Inflammatory macrophage (primary cell): Measurements from ENCODE around the gene ZNF107.
"Not testable (repeated sequence)": the region's sequence is repeated elsewhere in the genome, so short reads cannot be mapped to it uniquely, and the experiment has no call there.

Source experiments
- DNase-seq, 2 donors: peaks; one replicate each; pipeline ENCODE4 v3.0.0-alpha.2; 2020 to 2022

Gene ZNF107

DNA sequence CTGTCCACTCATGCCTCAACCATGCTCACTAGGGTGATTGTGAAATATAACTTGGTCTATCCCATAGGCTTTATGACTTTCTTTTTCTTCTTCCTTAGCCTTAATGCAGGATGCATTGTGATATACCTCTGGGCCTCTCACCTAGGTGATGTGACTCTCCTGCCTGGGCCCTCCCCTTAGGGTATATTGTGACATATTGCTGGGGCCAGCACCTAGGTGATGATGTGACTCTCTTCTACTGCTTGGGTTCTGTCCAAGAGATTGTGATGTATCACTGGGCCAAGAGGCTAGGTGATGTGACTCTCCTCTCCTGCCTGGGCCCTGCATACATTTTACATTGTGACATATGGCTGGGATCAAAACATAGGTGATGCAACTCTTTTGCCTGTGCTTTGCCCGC is 14.7 kb upstream of the ZNF107 start:
- DNase-seq = no peak

DNA sequence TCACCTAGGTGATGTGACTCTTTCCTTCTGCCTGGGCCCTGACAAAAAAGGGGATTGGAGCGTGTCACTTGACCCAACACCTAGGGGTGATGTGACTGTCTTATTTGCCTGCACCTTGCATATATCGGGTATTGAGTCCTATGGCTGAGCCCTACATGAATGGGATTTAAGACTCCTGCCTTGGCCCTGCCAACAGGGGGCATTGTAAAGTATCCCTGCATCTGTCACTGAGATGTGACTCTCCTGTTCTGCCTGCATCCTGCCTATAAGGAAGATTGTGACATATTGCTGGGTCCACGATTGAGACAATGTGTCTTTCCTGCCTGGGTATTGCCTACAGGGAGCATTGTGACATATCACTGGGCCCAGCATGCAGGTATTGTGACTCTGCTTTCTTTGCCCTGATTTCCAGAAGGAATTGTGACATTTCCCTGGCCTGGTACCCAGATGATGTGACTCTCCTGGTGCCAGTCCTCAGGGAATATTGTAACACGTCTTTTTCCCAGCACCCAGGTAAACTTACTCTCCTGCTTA is 14.2 kb upstream of the ZNF107 start:
- DNase-seq = no peak

DNA sequence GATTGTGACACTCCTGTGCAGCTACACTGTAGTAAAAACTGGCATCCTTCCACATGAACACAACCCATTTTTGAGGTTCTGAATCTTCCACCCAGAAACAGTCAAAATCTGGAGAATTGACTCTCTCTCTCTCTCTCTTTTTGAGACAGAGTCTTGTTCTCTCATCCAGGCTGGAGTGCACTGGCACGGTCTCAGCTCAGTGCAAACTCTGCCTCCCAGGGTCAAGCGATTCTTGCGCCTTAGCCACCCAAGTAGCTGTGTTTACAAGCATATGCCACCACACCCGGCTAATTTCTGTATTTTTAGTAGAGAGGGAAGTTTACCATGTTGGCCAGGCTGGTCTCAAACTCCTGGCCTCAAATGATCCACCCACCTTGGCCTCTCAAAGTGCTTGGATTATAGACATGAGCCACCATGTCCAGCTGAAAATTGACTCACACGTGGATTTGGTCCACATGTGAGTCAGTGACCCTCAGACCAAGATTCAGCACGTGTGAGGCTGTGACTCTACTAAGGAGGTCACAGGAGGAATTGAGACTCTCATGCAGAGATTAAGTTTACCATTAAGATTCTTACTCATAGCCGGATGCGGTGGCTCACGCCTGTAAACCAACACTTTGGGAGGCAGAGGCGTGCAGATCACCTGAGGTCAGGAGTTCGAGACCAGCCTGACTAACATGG is 12.1 kb upstream of the ZNF107 start:
- DNase-seq = no peak

DNA sequence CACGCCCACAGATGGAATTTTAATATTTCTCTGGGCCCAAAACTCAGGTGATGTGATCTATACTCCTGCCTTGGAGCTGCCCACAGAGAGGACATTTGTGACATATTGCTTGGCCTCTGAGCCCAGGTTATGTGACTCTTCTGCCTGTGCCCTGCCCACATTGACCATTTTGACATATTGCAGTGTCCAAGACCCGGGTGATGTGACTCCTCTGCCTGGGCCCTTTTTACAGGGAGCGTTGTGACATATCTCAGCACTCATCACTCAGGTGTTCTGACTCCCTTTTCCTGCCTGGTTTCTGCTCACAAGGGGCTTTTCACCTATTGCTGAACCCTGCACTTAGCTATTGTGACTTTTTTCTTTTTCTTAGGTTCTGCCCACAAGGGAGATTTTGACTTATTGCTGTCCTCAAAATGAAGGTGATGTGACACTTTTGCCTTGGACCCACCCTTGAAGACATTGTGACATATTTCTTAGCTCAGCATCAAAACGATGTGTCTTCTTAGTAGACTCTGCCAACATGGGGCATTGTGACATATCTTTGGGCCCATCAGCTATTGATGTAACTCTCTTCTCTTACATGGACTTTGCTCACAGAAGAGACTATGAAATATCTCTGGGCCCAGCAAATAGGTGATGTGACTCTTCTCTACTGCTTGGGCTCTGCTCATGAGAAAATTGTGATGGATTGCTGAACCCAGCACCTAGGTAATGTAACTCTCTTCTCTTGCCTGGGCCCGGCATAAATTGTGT is 11.0 kb upstream of the ZNF107 start:
- DNase-seq = no peak

DNA sequence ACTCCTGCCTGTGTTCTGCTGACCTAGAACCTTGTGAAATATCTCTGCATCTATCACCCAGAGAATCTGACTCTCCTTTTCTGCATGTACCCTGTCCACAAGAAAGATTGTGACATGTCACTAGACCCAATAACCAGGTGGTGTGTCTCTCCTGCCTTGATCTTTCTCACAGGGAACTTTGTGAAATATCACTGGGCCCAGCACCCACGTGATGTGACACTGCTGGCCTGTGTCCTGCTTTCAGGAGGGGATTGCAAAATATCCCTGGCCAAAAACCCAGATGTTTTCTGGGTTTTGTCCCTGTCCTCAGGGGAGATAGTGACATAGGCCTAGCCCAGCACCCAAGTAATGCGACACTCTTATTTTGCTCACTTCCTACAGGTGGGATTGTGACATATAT is 10.1 kb upstream of the ZNF107 start:
- DNase-seq = no peak

DNA sequence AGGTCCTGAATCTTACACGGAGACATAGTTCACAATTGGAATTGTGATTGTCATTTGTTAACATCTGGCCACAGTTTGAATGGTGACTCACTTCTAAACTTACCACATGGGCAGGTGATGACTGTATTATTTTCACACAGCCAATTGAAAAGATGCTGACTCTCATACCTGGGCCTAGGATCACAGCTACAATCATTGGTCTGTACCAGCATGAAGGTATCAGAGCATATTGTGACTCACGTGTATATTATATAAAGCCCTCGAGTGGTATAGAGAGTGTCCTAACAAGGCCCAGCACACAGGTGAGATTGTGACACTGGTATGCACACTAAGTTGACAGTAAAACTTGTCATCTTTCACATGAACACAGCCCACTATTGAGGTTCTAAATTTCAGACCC is 9.4 kb upstream of the ZNF107 start:
- no peak for DNase-seq

DNA sequence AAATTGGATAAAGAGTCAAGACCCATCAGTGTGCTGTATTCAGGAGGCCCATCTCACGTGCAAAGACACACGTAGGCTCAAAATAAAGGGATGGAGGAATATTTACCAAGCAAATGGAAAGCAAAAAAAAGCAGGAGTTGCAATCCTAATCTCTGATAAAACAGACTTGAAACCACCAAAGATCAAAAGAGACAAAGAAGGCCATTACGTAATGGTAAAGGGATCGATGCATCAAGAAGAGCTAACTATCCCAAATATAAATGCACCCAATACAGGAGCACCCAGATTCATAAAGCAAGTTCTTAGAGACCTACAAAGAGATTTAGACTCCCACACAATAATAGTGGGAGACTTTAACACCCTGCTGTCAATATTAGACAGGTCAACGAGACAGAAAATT is 3.8 kb upstream of the ZNF107 start:
- not testable (repeated sequence) for DNase-seq

DNA sequence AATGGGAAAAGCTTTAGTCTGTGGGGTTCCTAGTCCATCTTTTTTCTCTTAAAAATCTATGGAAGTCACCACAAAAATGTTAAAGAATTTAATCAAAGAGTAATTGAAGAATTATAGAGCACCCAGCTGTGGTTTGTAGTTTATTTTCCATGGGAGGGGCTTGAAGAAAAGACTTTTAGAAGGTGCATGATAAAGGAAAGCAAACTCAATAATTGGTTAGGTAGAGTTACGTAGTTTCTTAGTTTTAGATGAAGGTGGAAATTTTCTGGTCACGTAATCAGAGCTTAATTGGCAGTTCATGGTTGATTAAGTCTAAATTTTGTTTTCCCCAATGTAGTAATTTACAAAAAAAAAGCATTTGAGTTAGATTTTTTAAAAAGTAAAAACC is 724 bp downstream of the ZNF107 start:
- DNase-seq = no peak

DNA sequence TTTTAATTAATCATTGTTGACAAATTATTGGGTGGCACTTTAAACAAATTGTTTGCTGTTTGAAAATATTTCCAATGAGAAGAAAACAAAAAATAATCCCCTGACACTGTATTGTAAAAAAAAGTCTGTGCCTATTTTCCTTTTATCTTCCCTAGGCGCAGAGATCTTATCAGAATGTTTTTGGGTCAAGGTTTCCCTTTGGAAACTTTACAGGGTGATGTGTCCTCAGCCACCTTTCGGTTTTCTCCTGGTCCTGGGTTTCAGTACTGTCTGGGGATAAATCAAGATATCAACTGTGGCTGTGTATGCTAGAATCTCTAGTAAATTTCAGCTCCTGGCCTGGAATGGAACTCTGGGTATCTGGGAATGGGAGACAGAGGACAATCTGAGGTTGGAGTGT is 1.4 kb downstream of the ZNF107 start:
- DNase-seq = no peak

DNA sequence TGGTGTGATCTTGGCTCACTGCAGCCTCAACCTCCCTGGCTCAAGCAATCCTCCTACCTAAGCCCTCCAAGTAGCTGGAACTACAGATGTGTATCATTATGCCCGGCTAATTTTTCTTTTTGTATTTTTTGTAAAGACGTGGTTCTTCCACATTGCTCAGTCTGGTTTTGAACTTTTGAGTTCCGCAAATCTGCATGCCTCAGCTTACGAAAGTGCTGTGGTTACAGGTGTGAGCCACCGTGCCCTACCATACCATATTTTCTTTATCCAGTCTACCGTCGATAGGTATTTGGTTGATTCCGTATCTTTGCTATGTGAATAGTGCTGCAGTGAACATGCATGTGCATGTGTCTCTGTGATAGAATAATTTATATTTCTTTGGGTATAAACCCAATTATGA is 6.5 kb downstream of the ZNF107 start:
- no peak for DNase-seq

DNA sequence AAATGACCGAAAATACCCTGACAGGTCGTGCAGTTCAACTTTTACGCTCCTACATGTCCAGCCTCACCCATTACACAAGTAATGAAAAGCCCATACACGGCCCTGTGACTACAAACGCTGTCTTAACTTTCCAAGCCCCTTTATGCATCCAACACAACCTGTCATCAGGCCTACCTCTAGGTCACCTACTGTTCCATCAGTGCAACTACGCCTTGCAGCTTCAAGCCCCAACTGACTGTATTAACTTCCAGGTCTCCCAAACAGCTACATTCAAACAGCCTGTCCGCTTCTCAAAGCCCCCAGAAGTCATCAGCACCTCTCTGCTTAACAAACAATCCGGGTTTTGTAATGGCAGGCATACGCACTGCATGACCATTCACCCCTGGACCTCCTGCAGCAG is 19.2 kb downstream of the ZNF107 start:
- DNase-seq = no peak

DNA sequence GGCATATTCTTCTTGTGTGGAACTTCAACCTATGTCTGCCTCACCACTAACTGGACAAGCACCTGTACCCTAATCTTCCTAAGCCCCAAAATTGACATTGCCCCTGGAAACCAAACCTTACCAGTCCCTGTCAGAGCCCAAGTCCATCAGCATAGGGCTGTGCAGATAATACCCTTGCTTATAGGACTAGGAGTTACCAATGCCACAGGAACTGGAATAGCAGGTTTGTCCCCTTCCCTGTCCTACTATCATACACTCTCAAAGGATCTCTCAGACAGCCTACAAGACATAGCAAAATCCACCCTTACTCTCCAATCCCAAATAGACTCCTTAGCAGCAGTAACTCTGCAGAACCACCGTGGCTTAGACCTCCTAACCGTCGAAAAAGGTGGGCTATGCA is 19.8 kb downstream of the ZNF107 start:
- DNase-seq = no peak

DNA sequence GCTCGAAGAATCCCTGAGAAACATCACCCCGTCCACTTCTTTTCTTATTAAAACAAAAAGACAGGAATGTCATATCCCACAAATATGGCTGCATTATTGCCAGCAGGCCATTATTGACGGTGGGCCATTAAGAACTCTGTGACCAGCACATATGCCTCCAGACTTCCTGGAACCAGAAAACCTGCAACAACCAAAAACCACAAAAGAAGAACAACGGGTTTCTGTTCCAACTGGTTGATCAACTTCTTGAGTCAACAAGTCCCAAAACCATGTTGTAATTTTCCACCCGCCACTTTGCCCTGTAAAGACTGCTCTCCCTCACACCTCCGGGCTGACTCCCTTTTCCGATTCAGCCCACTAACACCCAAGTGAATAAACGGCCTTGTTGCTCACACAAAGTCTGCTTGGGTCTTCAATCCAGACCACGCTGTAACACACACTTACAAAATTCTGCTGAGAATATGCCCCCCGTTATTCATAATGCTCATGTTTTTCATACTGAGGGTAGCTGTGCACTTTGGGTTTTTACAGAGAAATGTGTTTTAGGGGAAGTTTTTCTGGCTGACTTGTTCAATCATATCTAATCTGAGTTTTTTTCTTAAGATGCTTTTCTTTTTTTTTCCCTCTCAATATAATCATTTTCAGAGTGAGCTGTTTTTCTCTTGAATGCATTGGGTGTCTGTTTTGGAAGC is 20.7 kb downstream of the ZNF107 start:
- DNase-seq = peak in 1 of 2 donors; percentile 2

DNA sequence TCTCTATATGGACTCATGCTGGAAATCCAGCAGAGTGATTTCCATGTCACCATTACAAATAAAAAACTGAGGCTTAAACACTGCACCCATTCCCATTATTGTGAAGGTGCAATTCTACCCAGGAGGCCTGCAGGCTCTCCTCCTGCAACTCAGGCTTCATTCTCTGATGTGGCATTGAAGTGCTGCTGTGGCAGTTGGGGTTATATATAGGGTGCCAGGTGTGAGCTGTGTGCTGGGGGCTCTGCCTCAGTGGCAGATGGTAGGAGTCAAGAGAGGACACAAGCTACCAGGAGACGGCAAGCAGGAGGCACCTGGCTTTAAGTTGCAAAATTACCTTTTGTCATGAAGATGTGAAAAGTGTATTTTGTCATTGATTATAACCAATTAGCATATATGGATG is 21.3 kb downstream of the ZNF107 start:
- DNase-seq = no peak

DNA sequence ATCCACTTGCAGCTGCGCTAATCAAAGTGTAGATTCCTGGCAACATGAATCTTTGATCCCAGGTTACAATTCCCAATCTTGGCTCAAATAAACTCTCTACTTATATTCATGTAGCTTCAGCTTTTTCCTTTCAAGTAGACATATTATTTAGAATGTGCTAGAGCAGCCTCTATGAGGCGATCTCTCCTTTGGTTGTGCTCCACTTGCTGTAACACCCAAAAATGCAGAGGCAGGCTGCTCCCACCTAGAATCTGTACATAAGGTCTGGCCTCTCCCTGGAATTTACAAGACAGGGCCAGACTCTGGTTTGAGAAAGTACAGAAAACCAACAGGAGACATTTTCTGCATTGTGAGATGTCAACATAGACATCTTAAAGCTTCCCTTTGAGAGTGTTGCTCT is 23.1 kb downstream of the ZNF107 start:
- no peak for DNase-seq

DNA sequence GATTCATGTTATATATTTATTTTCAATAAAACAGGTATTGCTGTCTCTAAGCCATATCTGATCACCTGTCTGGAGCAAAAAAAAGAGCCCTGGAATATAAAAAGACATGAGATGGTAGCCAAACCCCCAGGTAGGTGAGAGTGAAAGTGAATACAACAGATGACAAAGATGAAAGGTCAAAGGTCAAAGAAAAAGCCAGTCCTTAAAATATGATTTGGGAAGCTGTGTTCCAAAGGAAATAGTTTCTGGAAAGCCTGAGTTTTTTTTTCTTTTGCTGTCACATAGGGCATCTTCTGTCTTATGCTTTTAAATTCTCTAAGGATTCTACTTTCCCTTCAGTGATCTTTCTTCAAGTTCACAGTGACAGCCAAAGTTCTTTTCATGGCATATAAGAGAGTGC is 25.9 kb downstream of the ZNF107 start:
- DNase-seq = no peak

DNA sequence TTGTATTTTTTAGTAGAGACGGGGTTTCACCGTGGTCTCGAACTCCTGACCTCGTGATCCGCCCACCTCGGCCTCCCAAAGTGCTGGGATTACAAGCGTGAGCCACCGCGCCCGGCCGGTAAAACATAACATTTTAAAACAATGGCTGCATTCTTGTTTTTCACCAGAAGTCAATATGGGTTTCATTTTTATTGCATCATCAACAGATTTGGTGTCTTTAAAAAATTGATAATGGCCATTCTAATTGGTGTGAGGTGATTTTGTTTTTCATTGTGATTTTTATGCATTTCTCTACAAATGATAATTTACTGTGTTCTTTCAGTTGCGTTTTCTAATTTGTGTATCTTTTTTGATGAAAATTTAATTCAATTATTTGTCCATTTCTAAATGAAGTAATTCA is 31.9 kb downstream of the ZNF107 start:
- DNase-seq = not testable (repeated sequence)

DNA sequence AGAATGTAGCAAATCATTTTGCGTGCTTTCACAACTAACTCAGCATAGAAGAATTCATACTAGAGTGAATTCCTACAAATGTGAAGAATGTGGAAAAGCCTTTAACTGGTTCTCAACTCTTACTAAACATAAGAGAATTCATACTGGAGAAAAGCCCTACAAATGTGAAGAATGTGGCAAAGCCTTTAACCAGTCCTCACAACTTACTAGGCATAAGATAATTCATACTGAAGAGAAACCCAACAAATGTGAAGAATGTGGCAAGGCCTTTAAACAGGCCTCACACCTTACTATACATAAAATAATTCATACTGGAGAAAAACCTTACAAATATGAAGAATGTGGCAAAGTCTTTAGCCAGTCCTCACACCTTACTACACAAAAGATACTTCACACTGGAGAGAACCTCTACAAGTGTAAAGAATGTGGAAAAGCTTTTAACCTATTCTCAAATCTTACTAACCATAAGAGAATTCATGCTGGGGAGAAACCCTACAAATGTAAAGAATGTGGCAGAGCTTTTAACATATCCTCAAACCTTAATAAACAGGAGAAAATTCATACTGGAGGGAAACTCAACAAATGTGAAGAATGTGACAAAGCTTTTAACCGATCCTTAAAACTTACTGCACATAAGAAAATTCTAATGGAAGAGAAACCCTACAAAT is 40.8 kb downstream of the ZNF107 start:
- DNase-seq = no peak

DNA sequence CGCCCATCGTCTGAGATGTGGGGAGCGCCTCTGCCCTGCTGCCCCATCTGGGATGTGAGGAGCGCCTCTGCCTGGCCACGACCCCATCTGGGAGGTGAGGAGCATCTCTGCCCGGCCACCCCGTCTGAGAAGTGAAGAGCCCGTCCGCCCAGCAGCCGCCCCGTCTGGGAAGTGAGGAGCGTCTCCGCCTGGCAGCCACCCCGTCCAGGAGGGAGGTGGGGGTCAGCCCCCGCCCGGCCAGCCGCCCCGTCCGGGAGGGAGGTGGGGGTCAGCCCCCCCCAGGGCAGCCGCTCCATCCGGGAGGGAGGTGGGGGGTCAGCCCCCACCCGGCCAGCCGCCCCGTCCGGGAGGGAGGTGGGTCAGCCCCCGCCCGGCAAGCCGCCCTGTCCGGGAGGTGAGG is 52.0 kb downstream of the ZNF107 start:
- DNase-seq = not testable (repeated sequence)

DNA sequence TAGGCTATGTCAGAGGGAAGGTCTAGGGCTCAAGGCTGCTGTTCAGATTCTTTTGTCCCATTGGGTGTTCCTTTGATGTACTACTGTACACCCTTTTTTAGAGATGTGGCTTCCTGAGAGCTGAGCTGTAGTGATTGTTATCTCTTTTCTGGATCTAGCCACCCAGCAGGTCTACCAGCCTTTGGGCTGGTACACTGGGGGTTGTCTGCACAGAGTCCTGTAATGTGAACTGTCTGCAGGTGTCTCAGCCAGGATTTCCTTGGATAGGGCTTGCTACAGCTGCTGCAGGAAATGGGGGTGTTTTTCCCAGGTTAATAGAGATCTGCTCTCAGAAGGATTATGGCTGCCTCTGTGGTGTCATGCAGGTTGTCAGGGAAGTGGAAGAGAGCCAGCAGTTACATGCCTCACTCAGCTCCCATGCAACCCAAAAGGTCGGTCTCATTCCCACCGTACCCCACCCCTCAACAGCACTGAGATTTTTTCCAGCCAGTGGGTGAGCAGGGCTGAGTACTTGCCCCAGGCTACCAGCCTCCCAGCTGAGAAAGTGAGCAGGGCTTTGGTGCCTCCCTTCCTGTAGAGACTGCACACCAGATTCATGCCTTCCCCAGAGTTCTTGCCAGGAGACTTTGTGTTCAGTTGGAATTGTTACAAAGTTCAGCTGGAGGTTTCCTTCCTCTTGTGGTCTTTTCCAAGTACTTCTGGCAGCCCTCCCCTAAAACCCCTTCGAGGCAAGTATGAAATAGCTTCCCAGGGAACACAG is 63.3 kb downstream of the ZNF107 start:
- no peak for DNase-seq

DNA sequence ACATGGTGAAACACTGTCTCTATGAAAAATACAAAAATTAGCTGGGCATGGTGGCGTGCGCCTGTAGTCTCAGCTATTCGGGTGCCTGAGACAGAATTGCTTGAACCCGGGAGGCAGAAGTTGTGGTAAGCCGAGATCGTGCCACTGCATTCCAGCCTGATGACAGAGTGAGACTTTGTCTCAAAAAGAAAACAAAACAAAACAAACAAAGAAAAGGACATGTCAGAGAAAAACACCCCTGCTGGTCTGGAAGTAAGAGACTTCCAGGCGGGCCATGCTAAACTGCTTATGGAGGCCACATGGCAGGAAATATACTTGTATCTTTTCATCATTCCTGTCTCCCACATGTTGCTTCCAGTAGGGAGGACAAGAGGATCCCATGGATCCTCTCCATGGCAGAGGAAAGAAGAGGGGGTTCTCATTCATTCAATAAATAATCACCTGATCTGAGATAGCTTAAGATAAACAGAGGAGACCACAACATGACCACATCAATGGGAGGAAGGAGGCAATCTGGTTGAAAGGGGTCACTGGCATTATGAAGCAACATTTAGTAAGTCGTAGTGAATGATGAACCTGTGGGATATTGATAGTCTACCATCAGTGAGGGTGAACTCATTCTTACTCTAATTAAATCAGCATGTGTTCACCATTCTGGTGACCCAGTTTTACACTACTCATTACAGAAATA is 67.8 kb downstream of the ZNF107 start:
- no peak for DNase-seq

DNA sequence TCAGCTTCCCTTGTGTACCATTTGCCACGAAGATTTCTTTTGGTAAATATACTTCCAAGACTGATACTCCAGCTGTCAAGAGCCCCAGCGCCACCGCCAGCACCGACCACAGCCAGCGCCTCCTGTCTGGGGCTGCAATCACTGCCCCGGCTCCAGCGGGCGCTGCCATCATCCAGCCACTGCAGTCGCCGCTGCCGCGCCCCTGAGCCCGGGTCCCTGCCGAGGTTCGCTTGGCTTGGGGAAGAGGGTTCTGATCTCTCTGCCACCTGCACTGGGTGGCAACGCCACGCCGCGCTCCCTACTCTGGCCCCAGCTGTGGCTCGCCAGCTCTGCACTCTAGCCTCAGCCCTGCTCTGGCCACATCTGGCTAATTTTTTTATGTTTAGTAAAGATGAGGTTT is 70.6 kb downstream of the ZNF107 start:
- no peak for DNase-seq
